Measurements from ENCODE around the gene TSPAN9. TPM values are rescaled to one million over a fixed set of nuclear protein-coding genes. Genes with fewer than 3 reads are reported as not detected.

The TSPAN9 gene
- total and polyA plus RNA-seq, 2 experiments from 2014 or later: 6.0 to 31.5 TPM

GRCh38 chr12:3160081-3160480 lies 82.9 kb downstream of the TSPAN9 start (continued):
- no peak for TF ChIP-seq REST (IDR thresholded peaks at IDR 0.05; ENCODE audit: unreplicated experiment)
- no peak for TF ChIP-seq POLR2AphosphoS5 (IDR thresholded peaks at IDR 0.05; ENCODE audit: low read depth)
- TF ChIP-seq JUNB (IDR thresholded peaks at IDR 0.05; ENCODE audit: unreplicated experiment): no peak

- no peaks in the 10 kb centered on the region for H4K20me1 ChIP-seq (replicated peaks; ENCODE audit: insufficient read depth)
- H3K79me2 ChIP-seq (replicated peaks; ENCODE audit: insufficient read depth): no peaks in the 10 kb centered on the region; the same call in 1 of the 2 replicates
- DNase-seq (ENCODE audit: low spot score) (peak; percentile 79), ATAC-seq (peak; percentile 76)
- no peaks in the 10 kb centered on the region for H3F3A ChIP-seq (replicated peaks; ENCODE audit: low read depth)
- H3K36me3 Mint-ChIP-seq (ENCODE audit: low read depth): peaks cover 23% of the 10 kb centered on the region
- peak overlapping the region; percentile 56; the same call in 1 of the 2 replicates for H3K27ac Mint-ChIP-seq
- H3K27me3 ChIP-seq (ENCODE audit: insufficient read depth): no peaks in the 10 kb centered on the region
- H2AFZ ChIP-seq: no peak overlapping the region
- peaks cover 11% of the 10 kb centered on the region for H3K9me3 Mint-ChIP-seq
- peaks cover 19% of the 10 kb centered on the region; the same call in 1 of the 2 replicates for H3K4me1 ChIP-seq (ENCODE audit: insufficient read depth)
- peaks cover 42% of the 10 kb centered on the region for H3K4me1 Mint-ChIP-seq
- H3K27ac ChIP-seq (ENCODE audit: low read depth): no peak overlapping the region
- no peaks in the 10 kb centered on the region for H3K9me2 ChIP-seq (ENCODE audit: insufficient read depth)
- H3K4me3 Mint-ChIP-seq: no peak overlapping the region
- peaks cover 14% of the 10 kb centered on the region for H3K27me3 Mint-ChIP-seq (ENCODE audit: insufficient read depth, low read depth, poor library complexity)
- H3K4me2 ChIP-seq: no peak overlapping the region
- H3K4me3 ChIP-seq: no peak overlapping the region
- H3K36me3 ChIP-seq (ENCODE audit: insufficient read depth): peaks cover 5% of the 10 kb centered on the region; the same call in 1 of the 2 replicates
- TF ChIP-seq ZNF462 (CRISPR knock-in tag; IDR thresholded peaks at IDR 0.05): no peak
- TF ChIP-seq POLR2AphosphoS5 (IDR thresholded peaks at IDR 0.05; ENCODE audit: low read depth): no peak
- TF ChIP-seq EZH2phosphoT487 (IDR thresholded peaks at IDR 0.05; ENCODE audit: unreplicated experiment): no peak
- TF ChIP-seq ZNF114 (CRISPR knock-in tag; IDR thresholded peaks at IDR 0.05): no peak
- no peak for TF ChIP-seq CREB1 (CRISPR knock-in tag; IDR thresholded peaks at IDR 0.05; ENCODE audit: low read depth)
- no peak for TF ChIP-seq JUNB (IDR thresholded peaks at IDR 0.05; ENCODE audit: unreplicated experiment)
- no peak for TF ChIP-seq REST (IDR thresholded peaks at IDR 0.05; ENCODE audit: unreplicated experiment)
- TF ChIP-seq ZNF331 (CRISPR knock-in tag; IDR thresholded peaks at IDR 0.05; ENCODE audit: low read depth): no peak
- no peak for TF ChIP-seq ETS1 (IDR thresholded peaks at IDR 0.05)
- TF ChIP-seq STAT1 (IDR thresholded peaks at IDR 0.05; ENCODE audit: unreplicated experiment): no peak
These were observed 84.7 kb downstream of the TSPAN9 start for GRCh38 chr12:3161861-3162260.
